Keratinocyte (primary cell): ENCODE data around the gene NTSR1. TPM values are rescaled to one million over a fixed set of nuclear protein-coding genes. Genes with fewer than 3 reads are reported as not detected.

ENCODE experiments used
- DNase-seq: peaks from one replicate; pipeline ENCODE4 v3.0.0-alpha.2; 2011; ENCODE audit warnings: low read depth, missing footprints, low spot score
- FAIRE-seq: peaks from 2 replicates; lab custom pipeline; 2011; peaks lifted over from hg19 to GRCh38; lab: Jason Lieb, UNC
- H2AFZ ChIP-seq: 2 replicates; pipeline ENCODE4 v1.6.0; 2012; ENCODE audit warnings: low read length, control low read depth, inconsistent platforms; ENCODE audit not compliant: control insufficient read depth
- H3K27ac ChIP-seq: 2 replicates; pipeline ENCODE4 v1.5.1; 2011; ENCODE audit warnings: low read length; ENCODE audit not compliant: control insufficient read depth, insufficient read depth
- H3K27me3 ChIP-seq: 3 replicates; pipeline ENCODE4 v1.6.0; 2011; ENCODE audit warnings: low read length; ENCODE audit not compliant: control insufficient read depth, insufficient read depth; ENCODE audit errors: extremely low read depth
- H3K36me3 ChIP-seq, 2 experiments: 2 replicates in 1 of 2; 3 replicates in 1 of 2; pipeline ENCODE4 v1.5.1; 2011; ENCODE audit warnings: low read length in 2 of 2, mild to moderate bottlenecking in 1 of 2; ENCODE audit not compliant: control insufficient read depth in 2 of 2, insufficient read depth in 2 of 2; ENCODE audit errors: extremely low read depth in 1 of 2
- H3K4me1 ChIP-seq: 3 replicates; pipeline ENCODE4 v1.5.1; 2011; ENCODE audit warnings: low read length; ENCODE audit not compliant: control insufficient read depth, insufficient read depth; ENCODE audit errors: extremely low read depth
- H3K4me2 ChIP-seq: 3 replicates; pipeline ENCODE4 v1.6.0; 2011; ENCODE audit warnings: low read depth, low read length; ENCODE audit not compliant: control insufficient read depth, insufficient read depth; ENCODE audit errors: extremely low read depth
- H3K4me3 ChIP-seq, 3 experiments: fragments of 200-600 bp in 1 of 3; sonication (generic) in 1 of 3; 2 replicates in 2 of 3; 3 replicates in 1 of 3; pipeline ENCODE4 v1.5.1; 2011 to 2016; ENCODE audit warnings: low read length in 3 of 3, mild to moderate bottlenecking in 3 of 3, control low read depth in 2 of 3, inconsistent platforms in 1 of 3, low read depth in 1 of 3, mixed read lengths in 1 of 3, mixed run types in 1 of 3, moderate library complexity in 1 of 3; ENCODE audit not compliant: control insufficient read depth in 2 of 3, insufficient read depth in 2 of 3; ENCODE audit errors: extremely low read depth in 1 of 3
- H3K79me2 ChIP-seq: 2 replicates; pipeline ENCODE4 v1.6.0; 2012; ENCODE audit warnings: low read length; ENCODE audit not compliant: control insufficient read depth, insufficient read depth
- H3K9ac ChIP-seq: 3 replicates; pipeline ENCODE4 v1.6.0; 2011; ENCODE audit warnings: low read length; ENCODE audit not compliant: control insufficient read depth, insufficient read depth; ENCODE audit errors: extremely low read depth
- H3K9me1 ChIP-seq: 3 replicates; pipeline ENCODE4 v1.6.0; 2011; ENCODE audit warnings: low read length; ENCODE audit not compliant: control insufficient read depth, insufficient read depth; ENCODE audit errors: extremely low read depth
- H3K9me3 ChIP-seq: 2 replicates; pipeline ENCODE4 v1.5.1; 2012; ENCODE audit warnings: low read depth, low read length; ENCODE audit not compliant: control insufficient read depth
- H4K20me1 ChIP-seq: 3 replicates; pipeline ENCODE4 v1.6.0; 2011; ENCODE audit warnings: low read length; ENCODE audit not compliant: control insufficient read depth, insufficient read depth; ENCODE audit errors: extremely low read depth
- CTCF ChIP-seq, 3 experiments: IDR thresholded peaks in 1 of 3; conservative IDR thresholded peaks in 1 of 3; optimal IDR thresholded peaks in 1 of 3; 2 replicates in 2 of 3; 3 replicates in 1 of 3; pipeline versions ENCODE3 to v1.5.1; 2011; ENCODE audit warnings: low read length in 3 of 3, mild to moderate bottlenecking in 3 of 3, moderate library complexity in 2 of 3, control low read depth in 1 of 3, inconsistent platforms in 1 of 3; ENCODE audit not compliant: insufficient read depth in 2 of 3; ENCODE audit errors: extremely low read depth in 1 of 3
- EZH2 ChIP-seq: IDR thresholded peaks from one replicate; pipeline ENCODE4 v1.6.1; 2012; ENCODE audit warnings: inconsistent platforms, mild to moderate bottlenecking, low read length, moderate library complexity
- dilution Hi-C: fragments of 300-500 bp; cut with MboI; formaldehyde crosslinking; loops from one replicate; pipeline ENCODE4 v1.7.0; 2020; ENCODE audit warnings: low sequenced_read_pairs; ENCODE audit not compliant: extremely low pct_ligation_motif_present
- polyA plus RNA-seq, 5 experiments: library from polyadenylated mRNA; depleted of rRNA in 3 of 5; stranded (reverse) in 3 of 5; stranded (forward) in 1 of 5; unstranded in 1 of 5; fragments of >200 nt; gene quantifications; 1 replicate in 1 of 5; 2 replicates in 3 of 5; 3 replicates in 1 of 5; pipeline versions ENCODE4 v1.2.1 to v1.2.3, GENCODE V29; 2011 to 2012; ENCODE audit warnings: missing spikeins in 2 of 5, low read depth in 1 of 5, low replicate concordance in 1 of 5

Gene NTSR1
- polyA plus RNA-seq, 1 donor (not counting 4 experiments of a cell fraction or from before 2014, with no cell fraction given): 0.55 TPM

- Histone ChIP-seq H3K4me1 (peaks cover 18% of the 10 kb centered on the region), H3K79me2 (no peaks in the 10 kb centered on the region), H3K4me3 (no peak overlapping the region), H3K27ac (no peak overlapping the region), H3K36me3 (no peaks in the 10 kb centered on the region), H3K9me1 (no peaks in the 10 kb centered on the region), H4K20me1 (no peaks in the 10 kb centered on the region), H3K9ac (no peak overlapping the region), H3K4me2 (no peak overlapping the region), H3K9me3 (no peaks in the 10 kb centered on the region), H2AFZ (no peak overlapping the region), H3K27me3 (no peaks in the 10 kb centered on the region)
- DNase-seq (no peak), FAIRE-seq (no peak)
- dilution Hi-C loops: no loop called here
- TF ChIP-seq CTCF (optimal IDR thresholded peaks at IDR 0.05 in 1 of 3, IDR thresholded peaks at IDR 0.05 in 1 of 3, conservative IDR thresholded peaks at IDR 0.05 in 1 of 3; ENCODE audit: extremely low read depth in 1 of 3, insufficient read depth in 2 of 3, low read length in 3 of 3) (no peak), EZH2 (no peak)
Observed at GRCh38 chr20:62777528-62777830, 68.8 kb downstream of the NTSR1 start.

GRCh38 chr20:62778058-62778457, 69.4 kb downstream of the NTSR1 start:
- Histone ChIP-seq H3K4me3 (no peak overlapping the region), H3K9ac (no peak overlapping the region), H3K79me2 (no peaks in the 10 kb centered on the region), H3K4me2 (no peak overlapping the region), H3K27ac (no peak overlapping the region), H2AFZ (no peak overlapping the region), H3K36me3 (no peaks in the 10 kb centered on the region), H4K20me1 (no peaks in the 10 kb centered on the region), H3K4me1 (peaks cover 12% of the 10 kb centered on the region), H3K9me3 (no peaks in the 10 kb centered on the region), H3K9me1 (no peaks in the 10 kb centered on the region), H3K27me3 (no peaks in the 10 kb centered on the region)
- no peak for DNase-seq
- dilution Hi-C loops: no loop called here
- FAIRE-seq: no peak
- no peak for TF ChIP-seq CTCF (optimal IDR thresholded peaks at IDR 0.05 in 1 of 3, IDR thresholded peaks at IDR 0.05 in 1 of 3, conservative IDR thresholded peaks at IDR 0.05 in 1 of 3; ENCODE audit: extremely low read depth in 1 of 3, insufficient read depth in 2 of 3, low read length in 3 of 3)
- no peak for TF ChIP-seq EZH2
